HG03060 (cell line): ENCODE results near the gene DOC2A.

ENCODE experiments used
- ATAC-seq: cut with Tn5 transposase; IDR thresholded peaks from one replicate; pipeline ENCODE4 v1.9.1; 2021; ENCODE audit warnings: low read depth, moderate number of reproducible peaks; ENCODE audit not compliant: unreplicated experiment

DOC2A gene

GRCh38 chr16:29990883-29991570, 19.8 kb downstream of the DOC2A start:
- no peak for ATAC-seq

- ATAC-seq: no peak
Observed at GRCh38 chr16:29990034-29990433, 20.8 kb downstream of the DOC2A start.

GRCh38 chr16:29989111-29989858, 21.5 kb downstream of the DOC2A start:
- ATAC-seq: no peak

- no peak for ATAC-seq
Observed at GRCh38 chr16:29988346-29989075, 22.3 kb downstream of the DOC2A start.

GRCh38 chr16:29987371-29988085, 23.3 kb downstream of the DOC2A start:
- ATAC-seq: no peak

- ATAC-seq: no peak
Observed at GRCh38 chr16:29986931-29987330, 23.9 kb downstream of the DOC2A start.

- ATAC-seq: no peak
Observed at GRCh38 chr16:29986231-29986630, 24.6 kb downstream of the DOC2A start.

GRCh38 chr16:29985271-29985811, 25.5 kb downstream of the DOC2A start:
- no peak for ATAC-seq

GRCh38 chr16:29984764-29985147, 26.1 kb downstream of the DOC2A start:
- ATAC-seq: no peak

- no peak for ATAC-seq
Observed at GRCh38 chr16:29984137-29984763, 26.6 kb downstream of the DOC2A start.

- ATAC-seq: no peak
Observed at GRCh38 chr16:29983420-29984136, 27.2 kb downstream of the DOC2A start.

- no peak for ATAC-seq
Observed at GRCh38 chr16:29982560-29983419, 28.0 kb downstream of the DOC2A start.

- ATAC-seq: no peak
Observed at GRCh38 chr16:29978564-29979270, 32.1 kb downstream of the DOC2A start.

GRCh38 chr16:29978081-29978480, 32.7 kb downstream of the DOC2A start:
- ATAC-seq: no peak

GRCh38 chr16:29977063-29977825, 33.6 kb downstream of the DOC2A start:
- no peak for ATAC-seq

GRCh38 chr16:29975811-29976511, 34.9 kb downstream of the DOC2A start:
- ATAC-seq: no peak

GRCh38 chr16:29975134-29975538, 35.7 kb downstream of the DOC2A start:
- no peak for ATAC-seq
